ENCODE results near the gene ZNF644. TPM values are rescaled to one million over a fixed set of nuclear protein-coding genes. Genes with fewer than 3 reads are reported as not detected.
"Not testable (repeated sequence)": the region's sequence is repeated elsewhere in the genome, so short reads cannot be mapped to it uniquely, and the experiment has no call there.

Gene ZNF644
- total RNA-seq, 1 donor from 2014 or later: 27.7 TPM

DNA sequence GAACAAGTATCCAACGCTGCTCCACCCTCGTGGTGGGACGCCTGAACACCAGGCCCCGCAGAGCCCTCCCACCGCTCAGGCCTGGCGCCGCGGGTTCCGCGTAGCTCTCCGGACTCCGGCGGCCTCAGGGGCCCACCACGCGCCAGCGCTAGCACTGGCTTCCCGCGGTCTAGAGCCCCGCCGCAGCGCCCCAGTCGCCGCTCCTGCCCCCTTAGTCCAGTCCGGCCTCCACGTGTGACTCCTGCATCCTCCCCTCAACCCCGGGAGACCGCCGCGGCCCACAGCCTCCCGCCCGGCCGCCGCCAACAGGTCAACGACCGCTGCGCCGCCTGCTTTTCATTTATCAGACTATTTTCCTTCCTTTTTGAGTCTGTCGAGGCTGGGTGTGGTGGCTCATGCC lies 128.2 kb downstream of the ZNF644 start:
- DNase-seq (ENCODE audit: missing footprints); ATAC-seq; intact Hi-C loops (cut with DNase I): not testable (repeated sequence)

DNA sequence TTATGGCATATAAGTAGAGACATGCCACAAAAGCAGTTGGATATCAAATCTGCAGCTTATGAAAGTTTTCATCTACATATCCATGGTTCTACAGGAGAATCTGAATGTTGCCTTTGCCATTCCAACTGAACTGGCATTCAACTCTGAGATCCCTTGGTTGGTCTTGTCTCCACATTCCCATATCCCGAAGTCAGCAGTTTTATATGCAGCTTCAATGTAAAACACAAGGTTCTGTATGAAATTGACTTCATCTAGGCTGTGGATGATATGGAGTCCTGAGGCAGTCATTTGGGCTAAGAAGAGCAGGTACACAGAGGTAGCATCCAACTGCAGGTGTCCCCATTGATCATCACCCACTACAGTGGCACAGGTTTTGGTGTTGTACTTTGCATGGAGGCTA lies 129.0 kb downstream of the ZNF644 start:
- ATAC-seq; intact Hi-C loops (cut with DNase I); DNase-seq (ENCODE audit: missing footprints): not testable (repeated sequence)

DNA sequence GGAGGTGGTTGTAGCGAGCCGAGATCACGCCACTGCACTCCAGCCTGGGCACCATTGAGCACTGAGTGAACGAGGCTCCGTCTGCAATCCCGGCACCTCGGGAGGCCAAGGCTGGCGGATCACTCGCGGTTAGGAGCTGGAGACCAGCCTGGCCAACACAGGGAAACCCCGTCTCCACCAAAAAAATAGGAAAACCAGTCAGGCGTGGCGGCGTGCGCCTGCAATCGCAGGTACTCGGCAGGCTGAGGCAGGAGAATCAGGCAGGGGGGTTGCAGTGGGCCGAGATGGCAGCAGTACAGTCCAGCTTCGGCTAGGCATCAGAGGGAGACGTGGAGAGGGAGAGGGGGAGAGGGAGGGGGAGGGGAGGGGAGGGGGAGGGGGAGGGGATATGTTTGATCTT lies 129.6 kb downstream of the ZNF644 start:
- DNase-seq (ENCODE audit: missing footprints); ATAC-seq; intact Hi-C loops (cut with DNase I): not testable (repeated sequence)

DNA sequence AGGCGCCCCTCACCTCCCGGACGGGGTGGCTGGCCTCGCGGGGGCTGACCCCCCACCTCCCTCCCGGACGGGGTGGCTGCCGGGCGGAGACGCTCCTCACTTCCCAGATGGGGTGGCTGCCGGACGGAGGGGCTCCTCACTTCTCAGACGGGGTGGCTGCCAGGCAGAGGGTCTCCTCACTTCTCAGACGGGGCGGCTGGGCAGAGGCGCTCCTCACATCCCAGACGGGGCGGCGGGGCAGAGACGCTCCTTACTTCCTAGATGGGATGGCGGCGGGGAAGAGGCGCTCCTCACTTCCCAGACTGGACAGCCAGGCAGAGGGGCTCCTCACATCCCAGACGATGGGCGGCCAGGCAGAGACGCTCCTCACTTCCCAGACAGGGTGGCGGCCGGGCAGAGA lies 130.1 kb downstream of the ZNF644 start:
- DNase-seq (ENCODE audit: missing footprints); ATAC-seq; intact Hi-C loops (cut with DNase I): not testable (repeated sequence)

DNA sequence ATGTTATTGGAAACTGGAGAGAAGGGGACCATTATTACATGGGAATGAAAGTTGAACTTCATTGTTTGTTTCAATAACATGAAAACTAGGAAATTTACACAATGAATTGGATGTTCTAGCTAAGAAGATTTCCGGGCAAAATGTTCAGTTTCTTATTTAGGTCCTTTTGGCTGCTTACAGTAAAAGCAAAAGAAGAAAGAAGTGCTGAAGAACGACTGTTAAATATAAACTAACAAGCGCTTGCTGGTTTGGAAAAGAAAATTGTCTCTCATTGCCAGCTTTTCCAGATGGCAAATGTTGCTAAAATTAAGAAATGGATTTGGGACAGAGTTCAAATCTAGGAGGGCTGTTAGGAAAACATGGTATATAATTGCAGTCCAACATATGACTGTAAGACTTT lies 139.6 kb downstream of the ZNF644 start:
- no peak for ATAC-seq
- no peak for DNase-seq (ENCODE audit: missing footprints)
- intact Hi-C loops (cut with DNase I): no loop called here

DNA sequence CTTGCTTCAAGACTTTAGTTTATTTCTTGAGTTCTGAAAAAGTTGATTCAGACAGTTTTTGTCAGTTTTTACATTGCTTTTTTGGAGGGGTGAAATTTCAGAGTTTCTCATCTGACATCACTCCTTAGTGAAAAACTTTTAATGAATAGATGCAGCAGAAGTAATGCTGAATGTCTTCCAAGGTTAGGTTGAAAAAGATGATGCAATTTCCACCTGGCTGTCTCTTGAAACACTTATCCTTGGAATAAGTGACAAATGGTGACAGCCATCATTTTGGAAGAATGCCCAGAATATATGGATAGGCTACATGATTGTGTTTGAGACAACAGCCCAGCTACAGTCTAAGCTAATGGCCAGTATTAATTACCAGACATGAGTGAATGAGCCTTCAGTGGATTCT lies 140.8 kb downstream of the ZNF644 start:
- intact Hi-C loops (cut with DNase I): no loop called here
- ATAC-seq: no peak
- no peak for DNase-seq (ENCODE audit: missing footprints)

DNA sequence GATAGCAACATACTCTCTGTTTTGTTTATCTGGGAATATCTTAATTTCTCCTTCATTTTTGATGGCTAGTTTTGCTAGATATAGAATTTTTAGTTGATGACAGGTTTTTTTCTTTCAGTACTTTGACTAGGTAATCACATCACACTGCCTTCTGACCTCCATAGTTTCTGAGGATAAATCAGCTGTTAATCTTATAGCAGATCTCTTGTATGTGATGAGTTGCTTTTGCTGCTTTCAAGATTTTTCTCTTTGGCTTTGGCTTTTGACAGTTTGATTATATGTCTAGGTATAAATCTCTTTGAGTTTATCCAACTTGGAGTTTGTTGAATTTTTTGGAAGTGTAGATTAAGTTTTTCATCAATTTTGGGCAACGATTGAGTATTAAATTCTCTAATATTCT lies 142.6 kb downstream of the ZNF644 start:
- intact Hi-C loops (cut with DNase I): no loop called here
- DNase-seq (ENCODE audit: missing footprints) (no peak), ATAC-seq (no peak)

DNA sequence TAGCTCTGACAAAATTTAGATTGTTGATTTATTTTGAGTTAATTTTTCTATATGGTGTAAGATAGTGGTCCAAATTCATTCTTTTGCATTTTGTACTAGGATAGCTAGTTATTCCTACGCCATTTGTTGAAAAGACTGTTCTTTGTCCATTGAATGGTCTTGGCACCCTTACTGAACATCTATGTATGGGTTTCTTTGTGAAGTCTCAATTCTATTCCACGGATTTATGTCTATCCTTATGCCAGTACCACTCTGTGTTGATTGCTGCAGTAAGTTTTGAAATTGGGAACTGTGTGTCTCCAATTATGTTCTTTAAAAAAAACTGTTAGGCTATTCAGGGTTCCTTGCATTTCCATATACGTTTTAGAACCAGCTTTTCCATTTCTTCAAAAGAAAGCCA lies 145.7 kb downstream of the ZNF644 start:
- intact Hi-C loops (cut with DNase I): no loop called here
- DNase-seq (ENCODE audit: missing footprints) (no peak), ATAC-seq (no peak)
